Naive thymus-derived CD4-positive, alpha-beta T cell (primary cell): Measurements from ENCODE around the gene PDE3A. TPM values are rescaled to one million over a fixed set of nuclear protein-coding genes. Genes with fewer than 3 reads are reported as not detected.

Experiments
- ATAC-seq: fragments of 150-1000 bp; cut with Tn5 transposase; 2 replicates; pipeline ENCODE4 v1.10.0; 2021; ENCODE audit warnings: mild to moderate bottlenecking, moderate library complexity
- CTCF ChIA-PET: fragments of 350-600 bp; sonication (Branson Sonifier 250); formaldehyde crosslinking; loops from one replicate; lab custom pipeline; 2021; ENCODE audit warnings: antibody characterized with exemption; lab: Charles Lee
- POLR2A ChIA-PET: fragments of 350-600 bp; sonication (Branson Sonifier 250); formaldehyde crosslinking; loops from one replicate; lab custom pipeline; 2021; ENCODE audit warnings: antibody characterized with exemption, inconsistent platforms; lab: Charles Lee
- DNase-seq, 9 donors: peaks; one replicate each; pipeline versions ENCODE4 v3.0.0 to v3.0.0-alpha.2; 2020 to 2022; ENCODE audit warnings: mixed read lengths in 1 of 9
- H3K27ac ChIP-seq: one replicate; pipeline ENCODE4 v1.7.0; 2013; ENCODE audit warnings: mild to moderate bottlenecking, low read depth, low read length, moderate library complexity
- H3K27me3 ChIP-seq, 2 donors: one replicate each; pipeline ENCODE4 v1.7.0; 2013; ENCODE audit warnings: low read length in 2 of 2, mild to moderate bottlenecking in 2 of 2, moderate library complexity in 2 of 2; ENCODE audit not compliant: control insufficient read depth in 2 of 2, insufficient read depth in 2 of 2
- H3K36me3 ChIP-seq, 3 experiments: 1 replicate in 2 of 3; 2 replicates in 1 of 3; pipeline ENCODE4 v1.7.0; 2013; ENCODE audit warnings: low read length in 3 of 3, mild to moderate bottlenecking in 3 of 3, moderate library complexity in 1 of 3; ENCODE audit not compliant: insufficient read depth in 3 of 3, control insufficient read depth in 2 of 3
- H3K4me1 ChIP-seq, 2 donors: one replicate each; pipeline ENCODE4 v1.7.0; 2013; ENCODE audit warnings: low read length in 2 of 2, mild to moderate bottlenecking in 2 of 2, moderate library complexity in 1 of 2; ENCODE audit not compliant: control insufficient read depth in 2 of 2, insufficient read depth in 2 of 2
- H3K4me3 ChIP-seq: 2 replicates; pipeline ENCODE4 v1.7.0; 2013; ENCODE audit warnings: mild to moderate bottlenecking, low read length
- H3K9me3 ChIP-seq, 3 experiments: 1 replicate in 2 of 3; 2 replicates in 1 of 3; pipeline ENCODE4 v1.7.0; 2013; ENCODE audit warnings: low read length in 3 of 3; ENCODE audit not compliant: control insufficient read depth in 2 of 3
- H3K27ac Mint-ChIP-seq, 9 donors: one replicate each; pipeline ENCODE4 v1.8.0; 2020 to 2022; ENCODE audit warnings: mixed read lengths in 9 of 9, mild to moderate bottlenecking in 8 of 9, moderate library complexity in 5 of 9, inconsistent platforms in 2 of 9
- H3K27me3 Mint-ChIP-seq, 5 donors: one replicate each; pipeline ENCODE4 v1.8.0; 2021 to 2022; ENCODE audit warnings: mixed read lengths in 5 of 5, mild to moderate bottlenecking in 1 of 5
- H3K36me3 Mint-ChIP-seq, 5 donors: one replicate each; pipeline ENCODE4 v1.8.0; 2020 to 2022; ENCODE audit warnings: mixed read lengths in 5 of 5, mild to moderate bottlenecking in 3 of 5, inconsistent platforms in 1 of 5
- H3K4me1 Mint-ChIP-seq, 7 donors: one replicate each; pipeline ENCODE4 v1.8.0; 2020 to 2022; ENCODE audit warnings: mixed read lengths in 7 of 7, mild to moderate bottlenecking in 3 of 7, inconsistent platforms in 1 of 7
- H3K4me3 Mint-ChIP-seq, 10 donors: one replicate each; pipeline ENCODE4 v1.8.0; 2020 to 2022; ENCODE audit warnings: mild to moderate bottlenecking in 10 of 10, mixed read lengths in 10 of 10, moderate library complexity in 6 of 10, inconsistent platforms in 2 of 10
- H3K9me3 Mint-ChIP-seq, 11 donors: one replicate each; pipeline ENCODE4 v1.8.0; 2020 to 2022; ENCODE audit warnings: mixed read lengths in 11 of 11, mild to moderate bottlenecking in 4 of 11, inconsistent platforms in 1 of 11, moderate library complexity in 1 of 11
- intact Hi-C, 2 donors: fragments of 100-400 bp; cut with micrococcal nuclease; formaldehyde crosslinking; loops; one replicate each; pipeline ENCODE4 v1.15.1; 2023
- polyA plus RNA-seq, 2 donors: library from polyadenylated mRNA; unstranded; fragments of 300-500 nt; fragmentation: Illumina TruSeq; gene quantifications; one replicate each; pipeline ENCODE4 v1.2.3, GENCODE V29; 2021
- total RNA-seq, 6 experiments: library from RNA in 5 of 6; stranded (reverse) in 5 of 6; gene quantifications; 1 replicate in 5 of 6; 2 replicates in 1 of 6; pipeline ENCODE4 v1.2.3 and lab custom pipeline; 2021 to 2026

Gene PDE3A
- total and polyA plus RNA-seq, 7 experiments from 2014 or later, result 0.42 TPM; not detected in 6

GRCh38 chr12:20472102-20472782 is 103.9 kb downstream of the PDE3A start:
- Mint-ChIP-seq H3K9me3 (peaks cover 0 to 2% (median 0%) of the 10 kb centered on the region in 11 donors), H3K4me3 (no peak overlapping the region), H3K4me1 (no peaks in the 10 kb centered on the region), H3K36me3 (no peaks in the 10 kb centered on the region), H3K27me3 (no peaks in the 10 kb centered on the region), H3K27ac (no peak overlapping the region)
- intact Hi-C loops, result no loop called here
- CTCF ChIA-PET, result no interaction called here
- Histone ChIP-seq H3K27ac (no peak overlapping the region), H3K4me3 (no peak overlapping the region), H3K27me3 (no peaks in the 10 kb centered on the region), H3K36me3 (no peaks in the 10 kb centered on the region), H3K9me3 (no peaks in the 10 kb centered on the region), H3K4me1 (no peaks in the 10 kb centered on the region)
- DNase-seq (no peak), ATAC-seq (no peak)
- POLR2A ChIA-PET, result no interaction called here

DNA sequence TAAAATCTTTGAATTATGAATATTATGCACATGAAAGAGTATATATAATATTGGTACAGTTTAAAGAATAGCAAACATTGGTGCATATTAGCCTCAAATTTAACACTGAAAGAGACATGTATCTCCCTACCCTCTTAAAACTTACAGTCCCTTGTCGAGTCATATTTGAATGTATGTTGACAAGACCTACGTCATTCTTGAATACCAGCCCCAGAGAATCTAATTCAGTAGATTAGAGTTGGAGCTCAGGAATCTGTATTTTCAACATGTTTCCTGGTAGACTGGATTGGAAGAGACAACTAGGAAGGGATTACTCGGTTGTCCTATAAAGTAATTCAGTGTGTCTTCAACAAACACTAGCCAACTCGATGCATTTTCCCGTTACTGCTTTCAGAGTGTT is 104.8 kb downstream of the PDE3A start:
- Mint-ChIP-seq H3K27ac (no peak overlapping the region), H3K4me3 (no peak overlapping the region), H3K4me1 (no peaks in the 10 kb centered on the region), H3K27me3 (no peaks in the 10 kb centered on the region), H3K36me3 (no peaks in the 10 kb centered on the region), H3K9me3 (peaks cover 0 to 2% (median 0%) of the 10 kb centered on the region in 11 donors)
- ChIA-PET CTCF (no interaction called here), POLR2A (no interaction called here)
- H3K4me3 ChIP-seq, result no peak overlapping the region
- H3K9me3 ChIP-seq, result no peaks in the 10 kb centered on the region
- H3K27ac ChIP-seq, result no peak overlapping the region
- H3K36me3 ChIP-seq, result no peaks in the 10 kb centered on the region
- ATAC-seq, result no peak
- no peaks in the 10 kb centered on the region for H3K27me3 ChIP-seq
- no peaks in the 10 kb centered on the region for H3K4me1 ChIP-seq
- DNase-seq, result no peak
- intact Hi-C loops, result no loop called here

DNA sequence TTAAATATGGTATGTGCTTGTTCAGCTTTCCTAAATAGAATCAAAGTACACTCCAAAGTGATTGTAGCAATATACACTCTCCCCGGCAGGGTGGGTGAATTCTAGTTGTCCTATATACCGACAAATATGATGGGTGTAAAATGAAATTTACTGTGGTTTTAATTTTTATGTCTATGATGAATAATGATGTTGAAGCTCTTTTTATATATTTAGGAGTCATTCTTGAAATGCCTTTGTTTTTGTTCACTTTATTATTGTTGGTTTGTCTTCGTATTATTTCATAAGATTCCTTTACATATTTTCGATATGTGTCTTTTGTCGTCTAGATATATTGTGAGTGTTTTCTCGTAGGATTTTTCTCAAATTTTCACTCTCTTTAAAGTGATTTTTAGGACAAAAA is 105.7 kb downstream of the PDE3A start:
- ChIA-PET CTCF (no interaction called here), POLR2A (no interaction called here)
- ATAC-seq, result no peak
- Histone ChIP-seq H3K4me1 (no peaks in the 10 kb centered on the region), H3K9me3 (no peaks in the 10 kb centered on the region), H3K27me3 (no peaks in the 10 kb centered on the region), H3K36me3 (no peaks in the 10 kb centered on the region), H3K4me3 (no peak overlapping the region), H3K27ac (no peak overlapping the region)
- intact Hi-C loops, result no loop called here
- no peaks in the 10 kb centered on the region for H3K4me1 Mint-ChIP-seq
- peaks cover 0 to 2% (median 0%) of the 10 kb centered on the region in 11 donors for H3K9me3 Mint-ChIP-seq
- H3K27ac Mint-ChIP-seq, result no peak overlapping the region
- no peak overlapping the region for H3K4me3 Mint-ChIP-seq
- H3K27me3 Mint-ChIP-seq, result no peaks in the 10 kb centered on the region
- H3K36me3 Mint-ChIP-seq, result no peaks in the 10 kb centered on the region
- DNase-seq, result no peak

- DNase-seq (no peak), ATAC-seq (no peak)
- Mint-ChIP-seq H3K27me3 (no peaks in the 10 kb centered on the region), H3K27ac (no peak overlapping the region), H3K4me3 (no peak overlapping the region), H3K9me3 (peaks cover 0 to 2% (median 0%) of the 10 kb centered on the region in 11 donors), H3K36me3 (no peaks in the 10 kb centered on the region), H3K4me1 (no peaks in the 10 kb centered on the region)
- intact Hi-C loops, result no loop called here
- no peak overlapping the region for H3K4me3 ChIP-seq
- ChIA-PET CTCF (no interaction called here), POLR2A (no interaction called here)
- no peak overlapping the region for H3K27ac ChIP-seq
- no peaks in the 10 kb centered on the region for H3K4me1 ChIP-seq
- no peaks in the 10 kb centered on the region for H3K36me3 ChIP-seq
- H3K27me3 ChIP-seq, result no peaks in the 10 kb centered on the region
- H3K9me3 ChIP-seq, result no peaks in the 10 kb centered on the region
These were observed 106.1 kb downstream of the PDE3A start for GRCh38 chr12:20474443-20474842.

DNA sequence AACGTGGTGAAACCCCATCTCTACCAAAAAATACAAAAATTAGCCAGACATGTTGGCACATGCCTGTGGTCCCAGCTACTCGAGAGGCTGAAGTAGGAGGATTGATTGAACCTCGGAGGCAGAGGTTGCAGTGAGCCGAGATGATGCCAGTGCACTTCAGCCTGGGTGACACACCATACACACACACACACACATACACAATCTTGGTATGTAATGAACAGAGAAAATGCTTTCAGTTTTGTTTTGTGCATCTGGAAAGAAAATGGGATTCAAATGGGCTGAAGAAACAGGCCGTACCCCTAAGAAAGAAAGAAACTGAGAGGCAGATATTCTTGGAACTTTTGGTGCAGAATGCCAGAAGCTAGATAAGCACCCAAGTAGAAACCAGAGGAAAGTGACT is 107.2 kb downstream of the PDE3A start:
- Mint-ChIP-seq H3K36me3 (no peaks in the 10 kb centered on the region), H3K27ac (no peak overlapping the region), H3K4me1 (no peaks in the 10 kb centered on the region), H3K9me3 (peaks cover 0 to 2% (median 0%) of the 10 kb centered on the region in 11 donors), H3K4me3 (no peak overlapping the region), H3K27me3 (no peaks in the 10 kb centered on the region)
- ATAC-seq (no peak), DNase-seq (no peak)
- no peak overlapping the region for H3K27ac ChIP-seq
- intact Hi-C loops, result no loop called here
- H3K9me3 ChIP-seq, result no peaks in the 10 kb centered on the region
- no peaks in the 10 kb centered on the region for H3K36me3 ChIP-seq
- ChIA-PET POLR2A (no interaction called here), CTCF (no interaction called here)
- H3K27me3 ChIP-seq, result no peaks in the 10 kb centered on the region
- no peak overlapping the region for H3K4me3 ChIP-seq
- H3K4me1 ChIP-seq, result no peaks in the 10 kb centered on the region

DNA sequence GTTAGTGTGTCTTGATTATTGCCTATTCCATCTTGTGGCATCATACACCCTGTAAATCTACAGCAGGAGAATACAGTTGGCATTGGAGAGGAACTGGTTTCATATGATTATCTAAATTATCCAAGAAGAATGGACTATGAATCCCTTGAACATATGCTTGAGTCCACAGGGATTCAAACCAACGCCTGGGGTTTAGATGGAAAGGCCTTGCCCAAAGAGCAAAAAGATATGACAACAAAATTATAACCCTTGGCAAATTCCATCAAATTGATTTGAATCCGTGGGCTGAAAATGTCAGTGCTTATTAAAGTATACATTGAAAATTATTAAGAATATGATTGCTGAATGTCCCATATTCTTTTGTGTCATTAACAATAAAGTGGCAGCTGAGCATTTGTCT is 108.2 kb downstream of the PDE3A start:
- POLR2A ChIA-PET, result no interaction called here
- Histone ChIP-seq H3K9me3 (no peaks in the 10 kb centered on the region), H3K4me1 (no peaks in the 10 kb centered on the region), H3K4me3 (no peak overlapping the region), H3K36me3 (no peaks in the 10 kb centered on the region), H3K27ac (no peak overlapping the region), H3K27me3 (no peaks in the 10 kb centered on the region)
- ATAC-seq (no peak), DNase-seq (no peak)
- H3K27me3 Mint-ChIP-seq, result no peaks in the 10 kb centered on the region
- H3K4me1 Mint-ChIP-seq, result no peaks in the 10 kb centered on the region
- H3K4me3 Mint-ChIP-seq, result no peak overlapping the region
- no peaks in the 10 kb centered on the region for H3K36me3 Mint-ChIP-seq
- H3K9me3 Mint-ChIP-seq, result no peaks in the 10 kb centered on the region
- intact Hi-C loops, result no loop called here
- CTCF ChIA-PET, result no interaction called here
- no peak overlapping the region for H3K27ac Mint-ChIP-seq

GRCh38 chr12:20477255-20477654 is 108.9 kb downstream of the PDE3A start:
- Mint-ChIP-seq H3K27me3 (no peaks in the 10 kb centered on the region), H3K27ac (no peak overlapping the region), H3K9me3 (no peaks in the 10 kb centered on the region), H3K36me3 (no peaks in the 10 kb centered on the region), H3K4me3 (no peak overlapping the region), H3K4me1 (no peaks in the 10 kb centered on the region)
- POLR2A ChIA-PET, result no interaction called here
- ATAC-seq (no peak), DNase-seq (no peak)
- Histone ChIP-seq H3K4me3 (no peak overlapping the region), H3K36me3 (no peaks in the 10 kb centered on the region), H3K9me3 (no peaks in the 10 kb centered on the region), H3K27ac (no peak overlapping the region), H3K4me1 (no peaks in the 10 kb centered on the region), H3K27me3 (no peaks in the 10 kb centered on the region)
- intact Hi-C loops, result no loop called here
- CTCF ChIA-PET, result no interaction called here
